GM19467 (cell line): ENCODE measurements around the gene RAD50.

Experiments used
- ATAC-seq: cut with Tn5 transposase; IDR thresholded peaks from one replicate; pipeline ENCODE4 v1.9.1; 2021; ENCODE audit warnings: mild to moderate bottlenecking, moderate library complexity; ENCODE audit not compliant: unreplicated experiment

Gene RAD50

DNA sequence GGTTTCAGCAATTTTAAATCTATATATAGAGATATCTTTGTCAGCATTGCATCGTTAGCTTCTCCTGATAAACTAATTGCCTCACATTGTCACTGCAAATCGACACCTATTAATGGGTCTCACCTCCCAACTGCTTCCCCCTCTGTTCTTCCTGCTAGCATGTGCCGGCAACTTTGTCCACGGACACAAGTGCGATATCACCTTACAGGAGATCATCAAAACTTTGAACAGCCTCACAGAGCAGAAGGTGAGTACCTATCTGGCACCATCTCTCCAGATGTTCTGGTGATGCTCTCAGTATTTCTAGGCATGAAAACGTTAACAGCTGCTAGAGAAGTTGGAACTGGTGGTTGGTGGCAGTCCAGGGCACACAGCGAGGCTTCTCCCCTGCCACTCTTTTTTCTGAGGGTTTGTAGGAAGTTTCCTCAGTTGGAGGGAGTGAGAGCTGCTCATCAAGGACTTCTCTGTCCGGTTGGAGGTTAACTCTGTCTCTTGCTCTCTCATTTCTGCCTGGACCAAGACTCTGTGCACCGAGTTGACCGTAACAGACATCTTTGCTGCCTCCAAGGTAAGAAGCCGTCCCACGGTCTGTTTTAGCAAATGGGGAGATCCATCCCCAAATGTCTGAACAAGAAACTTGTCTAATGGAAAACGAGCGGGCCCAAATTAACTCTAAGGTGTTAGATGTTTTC, 117.3 kb downstream of the RAD50 start, which contains the start of gene IL4:
Gene IL4, plus strand, starts transcription at position 51 of the 692 bp plus-strand sequence. Its CDS starts 62 bp downstream, at position 113.
- no peak for ATAC-seq

GRCh38 chr5:132674671-132675506, 118.1 kb downstream of the RAD50 start:
- ATAC-seq, result peak; percentile 65

- no peak for ATAC-seq
Observed at GRCh38 chr5:132675936-132676689, 119.3 kb downstream of the RAD50 start.

GRCh38 chr5:132677191-132677590, 120.4 kb downstream of the RAD50 start:
- no peak for ATAC-seq

GRCh38 chr5:132677682-132678400, 121.1 kb downstream of the RAD50 start:
- ATAC-seq, result no peak

- no peak for ATAC-seq
Observed at GRCh38 chr5:132678735-132679134, 122.0 kb downstream of the RAD50 start.

- ATAC-seq, result no peak
Observed at GRCh38 chr5:132679166-132679565, 122.4 kb downstream of the RAD50 start.

- no peak for ATAC-seq
Observed at GRCh38 chr5:132679717-132680380, 123.1 kb downstream of the RAD50 start.

GRCh38 chr5:132680780-132681475, 124.2 kb downstream of the RAD50 start:
- no peak for ATAC-seq

DNA sequence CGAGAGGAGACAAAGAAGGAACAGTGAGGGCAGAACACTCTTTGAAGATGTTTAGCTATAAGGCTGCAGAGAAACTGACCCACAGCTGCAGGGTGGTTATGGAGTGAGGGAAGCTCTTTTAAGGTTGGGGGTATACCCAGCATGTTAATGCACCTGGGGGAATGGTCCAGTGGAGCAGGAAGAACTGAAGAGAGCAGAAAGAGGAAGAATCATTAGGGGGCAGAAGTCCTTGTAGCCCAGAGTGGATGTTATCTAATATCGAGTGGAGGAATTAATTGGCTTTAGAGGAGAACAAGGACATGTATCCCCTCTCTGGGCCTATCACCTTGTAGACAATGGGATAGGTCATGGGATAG, 124.7 kb downstream of the RAD50 start:
- no peak for ATAC-seq

DNA sequence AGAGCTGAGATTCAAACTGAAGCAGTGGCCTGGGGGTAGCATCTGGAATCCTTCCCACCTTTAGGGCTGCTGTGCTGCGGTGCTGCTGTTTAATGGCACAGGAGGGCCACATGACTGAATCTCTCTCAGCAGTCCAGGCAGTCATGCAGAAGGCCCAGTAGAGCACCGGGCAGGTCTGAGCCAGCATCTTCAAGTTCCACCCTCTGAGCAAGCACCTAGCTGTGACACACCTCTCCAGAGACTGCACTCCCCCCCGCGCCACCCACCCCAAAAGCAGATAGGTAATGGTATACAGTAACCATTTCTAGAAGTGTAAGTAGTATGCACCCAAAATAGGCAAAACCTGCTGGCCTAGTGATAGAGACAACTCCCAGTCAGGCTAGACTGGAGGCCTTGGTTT, 125.2 kb downstream of the RAD50 start:
- no peak for ATAC-seq

DNA sequence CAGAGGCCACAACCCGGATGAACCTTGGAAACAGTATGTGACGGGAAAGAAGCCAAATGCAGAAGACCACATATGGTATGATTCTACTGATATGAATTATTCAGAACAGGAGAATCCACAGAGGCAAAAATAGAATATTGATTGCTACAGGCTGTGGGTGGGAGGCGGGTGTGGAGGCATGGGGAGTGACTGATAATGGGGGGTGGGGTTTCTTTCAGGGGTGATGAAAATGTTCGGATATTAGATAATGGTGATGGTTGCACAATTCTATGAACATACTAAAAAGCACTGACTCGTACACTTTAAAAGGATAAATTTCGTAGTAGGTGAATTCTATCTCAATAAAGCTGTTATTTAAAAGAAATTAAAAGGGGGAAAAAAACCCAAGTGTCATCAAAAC, 127.7 kb downstream of the RAD50 start:
- ATAC-seq, result no peak

DNA sequence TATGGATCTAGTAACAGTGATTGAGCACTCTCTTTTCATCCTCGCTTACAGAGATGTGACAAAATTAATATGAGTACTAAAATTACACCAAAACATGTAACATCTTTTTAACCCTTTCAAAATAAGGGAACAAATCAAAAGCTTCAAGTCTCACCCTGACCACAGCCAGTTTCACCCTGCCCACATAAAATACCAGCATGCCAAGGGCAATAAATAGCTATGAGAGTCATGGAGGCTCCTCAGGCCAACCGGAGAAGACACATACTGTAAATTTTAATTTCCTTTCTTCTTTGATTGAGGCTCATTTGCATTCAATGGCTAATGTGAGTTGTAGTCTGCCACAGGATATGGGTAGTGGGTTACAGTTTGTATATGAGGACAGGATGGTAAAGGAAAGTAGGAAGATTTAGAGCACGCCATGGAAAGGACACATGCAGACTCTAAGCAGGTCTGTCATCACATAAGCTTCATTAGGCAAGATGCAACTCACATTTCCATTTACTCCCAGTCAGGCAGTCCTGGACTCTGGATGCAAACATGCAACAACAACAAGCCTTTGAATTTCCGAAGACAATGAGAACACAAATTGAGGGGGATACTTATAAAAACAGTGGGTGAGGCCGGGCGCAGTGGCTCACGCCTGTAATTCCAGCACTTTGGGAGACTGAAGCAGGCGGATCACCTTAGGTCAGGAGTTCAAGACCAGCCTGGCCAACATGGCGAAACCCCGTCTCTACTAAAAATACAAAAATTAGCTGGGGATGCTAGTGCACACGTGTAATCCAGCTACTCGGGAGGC, 128.3 kb downstream of the RAD50 start:
- ATAC-seq, result no peak

DNA sequence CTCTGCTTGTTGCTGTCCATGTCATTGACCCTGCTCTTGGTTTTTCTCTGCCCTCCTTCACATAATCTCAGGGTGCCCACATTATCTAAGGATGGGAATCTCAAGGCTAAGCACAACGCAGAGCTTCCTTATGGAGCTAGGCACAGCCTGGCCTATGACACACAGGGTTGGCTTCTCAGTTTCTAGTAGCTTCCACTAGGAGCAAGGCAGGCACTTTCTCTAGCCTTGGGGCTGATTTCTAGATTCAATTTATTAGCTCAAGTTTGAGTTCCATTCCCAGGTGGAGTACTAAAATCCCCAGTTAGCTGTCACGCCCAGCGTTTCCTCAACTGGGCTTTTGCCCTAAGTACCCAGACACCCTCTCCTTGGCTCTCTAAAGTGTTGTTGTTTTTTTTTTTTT, 129.4 kb downstream of the RAD50 start:
- no peak for ATAC-seq

DNA sequence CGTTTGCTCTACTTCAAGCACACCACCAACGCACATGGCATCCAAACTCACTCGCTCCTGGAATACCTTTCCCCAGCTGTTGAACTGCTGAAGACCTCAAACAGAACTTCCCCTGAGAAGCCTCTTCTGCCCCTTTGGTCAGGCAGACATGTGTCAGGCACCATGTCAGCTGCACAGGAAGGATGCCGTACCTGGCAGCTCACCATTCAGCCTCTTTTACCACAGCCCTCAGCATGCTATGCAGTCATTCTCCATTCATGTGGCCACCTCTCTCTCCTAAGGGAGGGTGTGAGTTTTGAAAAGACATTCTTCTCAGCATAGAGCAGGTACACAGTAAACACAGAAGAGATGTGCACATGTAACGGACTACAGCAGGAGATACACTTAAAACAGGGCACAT, 131.2 kb downstream of the RAD50 start:
- no peak for ATAC-seq

DNA sequence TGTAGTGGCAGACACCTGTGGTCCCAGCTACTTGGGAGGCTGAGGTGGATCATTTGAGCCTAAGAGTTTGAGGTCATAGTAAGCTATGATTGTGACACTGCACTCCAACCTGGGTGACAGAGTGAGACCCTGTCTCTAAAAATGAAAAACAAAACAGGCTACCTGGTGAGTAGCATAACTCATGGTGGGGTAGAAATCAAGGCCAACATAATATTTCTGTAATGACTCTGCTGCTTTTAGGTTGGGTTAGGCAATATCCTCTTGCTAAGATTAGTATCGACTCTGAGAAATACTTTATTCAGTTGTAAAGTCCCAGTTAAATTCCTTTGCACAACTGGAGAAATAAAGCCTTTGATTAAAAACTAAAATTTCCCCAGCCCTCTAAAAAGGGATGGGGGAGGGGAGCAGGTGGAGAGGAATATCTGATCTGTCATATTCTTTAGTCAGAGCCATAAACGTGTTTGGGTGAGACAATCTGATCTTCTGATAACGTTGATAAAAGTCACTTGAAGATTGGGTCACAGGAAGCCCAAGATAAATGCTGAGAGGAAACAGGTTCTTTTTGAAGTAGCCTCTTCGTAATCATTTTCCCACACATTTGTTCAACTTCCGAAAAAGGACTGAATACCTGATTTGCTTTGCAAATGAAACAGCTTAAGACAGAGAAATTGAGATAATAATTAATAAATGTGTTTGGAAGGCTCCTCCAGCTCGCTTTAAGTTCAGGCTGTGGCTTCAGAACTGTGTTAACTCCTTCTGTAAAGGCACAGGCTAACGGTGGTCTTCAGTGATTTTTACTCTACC, 132.0 kb downstream of the RAD50 start:
- ATAC-seq, result peak; percentile 39

DNA sequence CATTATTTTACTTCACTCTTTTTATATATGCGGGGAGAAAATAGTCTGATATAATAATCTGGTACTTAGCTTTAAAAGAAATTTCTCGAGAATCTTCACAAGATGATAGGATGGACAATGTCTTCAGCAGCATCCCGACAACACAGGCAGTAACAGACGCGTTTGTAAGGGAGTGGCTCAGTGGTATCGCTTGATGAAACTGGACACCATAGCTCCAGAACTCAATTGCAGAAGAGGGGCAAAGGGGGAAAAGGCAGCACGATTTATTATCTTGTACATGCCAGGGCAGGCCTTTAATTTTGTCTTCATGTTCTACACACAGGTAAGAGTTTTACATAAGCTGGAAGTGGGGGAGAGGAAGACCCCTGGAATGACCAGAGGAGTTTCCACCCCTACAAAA, 132.7 kb downstream of the RAD50 start:
- ATAC-seq, result no peak

DNA sequence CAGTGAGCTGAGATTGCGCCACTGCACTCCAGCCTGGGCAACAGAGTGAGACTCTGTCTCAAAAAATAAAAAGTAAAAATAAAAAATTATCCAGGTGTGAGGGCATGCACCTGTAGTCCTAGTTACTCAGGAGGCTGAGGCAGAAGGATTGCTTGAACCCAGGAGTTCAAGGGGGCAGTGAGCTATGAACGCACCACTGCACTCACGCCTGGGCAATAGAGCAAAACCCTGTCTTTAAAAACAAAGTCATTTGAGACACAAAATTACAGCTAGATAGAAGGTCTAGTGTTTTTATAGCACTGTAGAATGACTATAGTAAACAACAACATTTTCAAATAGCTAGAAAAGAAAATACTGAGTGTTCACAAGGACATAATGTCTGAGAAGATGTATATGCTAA, 133.4 kb downstream of the RAD50 start:
- ATAC-seq, result no peak
